Smooth muscle cell of bladder (primary cell): ENCODE results near the gene TPCN1. TPM values are rescaled to one million over a fixed set of nuclear protein-coding genes. Genes with fewer than 3 reads are reported as not detected.

ENCODE experiments used
- total RNA-seq: library from RNA; depleted of rRNA; stranded (reverse); fragments of >200 nt; gene quantifications from 2 replicates; pipeline ENCODE4 v1.2.3, GENCODE V29; 2014

Gene TPCN1
- 16.9 and 26.6 TPM in 2 replicates for total RNA-seq

GRCh38 chr12:113221181-113221996 is at the start of gene TPCN1:
Gene TPCN1, plus strand, starts transcription at chr12:113221464. Its CDS starts 5,389 bp downstream, at chr12:113226853.

GRCh38 chr12:113185180-113186032 is 35.9 kb upstream of the TPCN1 start, which contains the start of the genes DDX54 and RITA1:
Gene DDX54, minus strand, starts transcription at chr12:113185478. Its CDS starts 27 bp downstream, at chr12:113185451.
Gene RITA1, plus strand, starts transcription at chr12:113185721. Its CDS starts 1,026 bp downstream, at chr12:113186747.

DNA sequence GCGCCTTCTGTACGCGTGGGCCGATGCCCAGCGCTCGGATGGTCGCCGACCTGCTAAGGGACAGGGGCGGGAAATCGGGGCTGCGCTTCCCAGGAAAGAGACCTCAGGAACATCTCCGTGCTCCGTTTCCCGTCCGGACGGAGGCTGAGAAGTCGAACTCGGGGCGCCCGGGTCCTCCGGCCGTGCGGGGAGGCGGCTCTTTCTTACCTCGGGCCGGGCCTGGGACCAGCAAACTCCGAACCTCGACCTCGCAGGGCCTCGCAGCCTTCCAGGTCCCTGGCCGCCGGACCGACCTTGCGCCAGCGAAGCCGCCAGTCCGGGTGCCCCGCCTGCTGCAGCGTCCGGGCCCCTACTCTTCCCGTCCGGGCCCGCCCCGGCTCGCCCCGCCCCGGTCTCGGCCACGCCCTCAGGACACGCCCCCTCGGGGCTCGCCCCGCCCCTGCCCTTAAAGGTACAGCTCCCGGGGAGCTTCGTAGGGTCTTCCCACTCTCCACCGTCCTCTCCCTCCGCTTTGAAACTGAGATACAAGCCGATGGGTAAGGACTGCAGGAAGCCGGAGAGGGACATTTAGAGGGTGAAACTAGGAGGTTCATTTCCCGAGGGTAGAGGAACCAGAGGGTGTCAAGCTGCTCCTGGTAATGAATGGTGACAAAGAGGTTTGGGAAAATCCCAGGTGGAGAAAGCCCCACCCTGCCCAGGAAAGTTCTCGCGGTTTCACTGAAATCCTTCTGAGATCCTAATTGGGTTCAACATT is 113.7 kb downstream of the TPCN1 start, which contains the start of gene SLC8B1:
SLC8B1 (minus strand) TSS at position 324 of the 754 bp plus-strand sequence. CDS start 2,231 bp downstream, outside the sequence.

Other genes with a start within 250 kb of the TPCN1 start
- gene OAS2, start 242.9 kb upstream of the TPCN1 start, total RNA-seq, result 0.55 and 0.71 TPM in 2 replicates
- gene DTX1, start 164.7 kb upstream of the TPCN1 start, total RNA-seq, result 0.18 TPM in 1 of 2 replicates, not detected in the other
- not detected in 2 replicates for gene RASAL1, start 85.7 kb upstream of the TPCN1 start, total RNA-seq
- gene CFAP73, start 71.7 kb upstream of the TPCN1 start, total RNA-seq, result not detected in 2 replicates
- gene DDX54, start 36.0 kb upstream of the TPCN1 start, total RNA-seq, result 25.2 and 30.2 TPM in 2 replicates
- 9.7 and 17.7 TPM in 2 replicates for gene RITA1, start 35.7 kb upstream of the TPCN1 start, total RNA-seq
- gene SLC8B1, start 113.6 kb downstream of the TPCN1 start, total RNA-seq, result 17.1 and 22.9 TPM in 2 replicates
- 22.8 and 40.7 TPM in 2 replicates for gene PLBD2, start 137.1 kb downstream of the TPCN1 start, total RNA-seq
- not detected in 2 replicates for gene SDS, start 182.4 kb downstream of the TPCN1 start, total RNA-seq
- 17.5 and 18.3 TPM in 2 replicates for gene SDSL, start 200.9 kb downstream of the TPCN1 start, total RNA-seq